ENCODE measurements around the gene XPR1. TPM values are rescaled to one million over a fixed set of nuclear protein-coding genes. Genes with fewer than 3 reads are reported as not detected.

Gene XPR1
- total and polyA plus RNA-seq, 2 experiments from 2014 or later = 4.9 to 15.6 TPM

- no peaks in the 10 kb centered on the region for H3K9me2 ChIP-seq (ENCODE audit: insufficient read depth)
Observed at GRCh38 chr1:180838535-180838934, 206.7 kb downstream of the XPR1 start.

GRCh38 chr1:180839547-180839946 is 207.7 kb downstream of the XPR1 start:
- no peaks in the 10 kb centered on the region for H3K9me3 ChIP-seq (ENCODE audit: low read depth)
- H3K9me2 ChIP-seq (ENCODE audit: insufficient read depth) = no peaks in the 10 kb centered on the region
- in situ Hi-C loops (cut with MboI) = no loop called here
- H3K4me1 ChIP-seq (ENCODE audit: insufficient read depth) = peaks cover 11% of the 10 kb centered on the region
- no peaks in the 10 kb centered on the region for H4K20me1 ChIP-seq (ENCODE audit: insufficient read depth)
- H3K79me2 ChIP-seq (ENCODE audit: insufficient read depth) = no peaks in the 10 kb centered on the region
- no peak overlapping the region for H2AFZ ChIP-seq
- no peak overlapping the region for H3K27ac ChIP-seq
- no peak overlapping the region for H3K4me3 ChIP-seq
- WGBS, 2 experiments (ENCODE audit: low coverage in 1 of 2, low lambda C conversion rate in 2 of 2, missing lambda C conversion rate in 2 of 2) = 83 to 86% methylated on average over 4 of the region's 4 CpGs
- no peaks in the 10 kb centered on the region for H3K27me3 ChIP-seq (replicated peaks; ENCODE audit: insufficient read depth)
- no peak overlapping the region for H3K9ac ChIP-seq
- H3K36me3 ChIP-seq (ENCODE audit: low read depth) = no peaks in the 10 kb centered on the region
- H3F3A ChIP-seq (ENCODE audit: insufficient read depth) = no peaks in the 10 kb centered on the region
- H3K4me2 ChIP-seq (ENCODE audit: unreplicated experiment) = no peak overlapping the region
- no peak for DNase-seq
- TF ChIP-seq EZH2 (IDR thresholded peaks at IDR 0.05; ENCODE audit: insufficient read depth, poor library complexity, severe bottlenecking) (no peak), EZH2phosphoT487 (IDR thresholded peaks at IDR 0.05; ENCODE audit: insufficient read depth, low read depth) (no peak)

More at GRCh38 chr1:180838535-180838934, 206.7 kb downstream of the XPR1 start:
- in situ Hi-C loops (cut with MboI) = no loop called here
- Histone ChIP-seq H3K27ac (no peak overlapping the region), H3K79me2 (ENCODE audit: insufficient read depth) (no peaks in the 10 kb centered on the region), H3K9me3 (ENCODE audit: low read depth) (no peaks in the 10 kb centered on the region), H3K27me3 (replicated peaks; ENCODE audit: insufficient read depth) (no peaks in the 10 kb centered on the region), H3K4me2 (ENCODE audit: unreplicated experiment) (no peak overlapping the region), H3K36me3 (ENCODE audit: low read depth) (no peaks in the 10 kb centered on the region), H2AFZ (no peak overlapping the region), H3K9ac (no peak overlapping the region), H3F3A (ENCODE audit: insufficient read depth) (no peaks in the 10 kb centered on the region), H4K20me1 (ENCODE audit: insufficient read depth) (no peaks in the 10 kb centered on the region), H3K4me1 (ENCODE audit: insufficient read depth) (peaks cover 11% of the 10 kb centered on the region), H3K4me3 (no peak overlapping the region)
- no peak for DNase-seq
- TF ChIP-seq EZH2phosphoT487 (IDR thresholded peaks at IDR 0.05; ENCODE audit: insufficient read depth, low read depth) (no peak), EZH2 (IDR thresholded peaks at IDR 0.05; ENCODE audit: insufficient read depth, poor library complexity, severe bottlenecking) (no peak)
- 97% methylated on average over 3 of the region's 3 CpGs for WGBS, 2 experiments (ENCODE audit: low coverage in 1 of 2, low lambda C conversion rate in 2 of 2, missing lambda C conversion rate in 2 of 2)

- H2AFZ ChIP-seq = no peak overlapping the region
- H3K79me2 ChIP-seq (ENCODE audit: insufficient read depth) = no peaks in the 10 kb centered on the region
- no peaks in the 10 kb centered on the region for H3K9me2 ChIP-seq (ENCODE audit: insufficient read depth)
- in situ Hi-C loops (cut with MboI) = no loop called here
- H3K4me3 ChIP-seq = no peak overlapping the region
- no peaks in the 10 kb centered on the region for H3K9me3 ChIP-seq (ENCODE audit: low read depth)
- H3K27ac ChIP-seq = no peak overlapping the region
- H4K20me1 ChIP-seq (ENCODE audit: insufficient read depth) = no peaks in the 10 kb centered on the region
- H3K36me3 ChIP-seq (ENCODE audit: low read depth) = no peaks in the 10 kb centered on the region
- no peak overlapping the region for H3K4me2 ChIP-seq (ENCODE audit: unreplicated experiment)
- WGBS, 2 experiments (ENCODE audit: low coverage in 1 of 2, low lambda C conversion rate in 2 of 2, missing lambda C conversion rate in 2 of 2) = 66 to 72% methylated on average over 3 of the region's 3 CpGs
- no peaks in the 10 kb centered on the region for H3F3A ChIP-seq (ENCODE audit: insufficient read depth)
- DNase-seq = no peak
- H3K27me3 ChIP-seq (replicated peaks; ENCODE audit: insufficient read depth) = no peaks in the 10 kb centered on the region
- H3K9ac ChIP-seq = no peak overlapping the region
- TF ChIP-seq EZH2phosphoT487 (IDR thresholded peaks at IDR 0.05; ENCODE audit: insufficient read depth, low read depth) (no peak), EZH2 (IDR thresholded peaks at IDR 0.05; ENCODE audit: insufficient read depth, poor library complexity, severe bottlenecking) (no peak)
- H3K4me1 ChIP-seq (ENCODE audit: insufficient read depth) = peaks cover 11% of the 10 kb centered on the region
Observed at GRCh38 chr1:180841415-180841814, 209.6 kb downstream of the XPR1 start.

GRCh38 chr1:180842052-180842451 is 210.2 kb downstream of the XPR1 start:
- Histone ChIP-seq H3K36me3 (ENCODE audit: low read depth) (no peaks in the 10 kb centered on the region), H3K27ac (peak overlapping the region; percentile 29; the same call in 1 of the 2 replicates), H3K27me3 (replicated peaks; ENCODE audit: insufficient read depth) (no peaks in the 10 kb centered on the region), H3K4me1 (ENCODE audit: insufficient read depth) (peaks cover 11% of the 10 kb centered on the region), H3K9ac (no peak overlapping the region), H3K9me2 (ENCODE audit: insufficient read depth) (no peaks in the 10 kb centered on the region), H3K9me3 (ENCODE audit: low read depth) (no peaks in the 10 kb centered on the region), H3K4me2 (ENCODE audit: unreplicated experiment) (no peak overlapping the region), H4K20me1 (ENCODE audit: insufficient read depth) (no peaks in the 10 kb centered on the region), H3F3A (ENCODE audit: insufficient read depth) (no peaks in the 10 kb centered on the region), H3K79me2 (ENCODE audit: insufficient read depth) (no peaks in the 10 kb centered on the region), H2AFZ (no peak overlapping the region; the same call in 1 of the 2 replicates), H3K4me3 (no peak overlapping the region)
- in situ Hi-C loops (cut with MboI) = no loop called here
- DNase-seq = peak; percentile 83
- TF ChIP-seq EZH2 (IDR thresholded peaks at IDR 0.05; ENCODE audit: insufficient read depth, poor library complexity, severe bottlenecking) (no peak), EZH2phosphoT487 (IDR thresholded peaks at IDR 0.05; ENCODE audit: insufficient read depth, low read depth) (no peak)
- 0 to 2% methylated on average over 1 of the region's 1 CpG for WGBS, 2 experiments (ENCODE audit: low coverage in 1 of 2, low lambda C conversion rate in 2 of 2, missing lambda C conversion rate in 2 of 2)

All from GM23248 (cell line).